GM19043 (cell line): Measurements from ENCODE around the gene ZNF652.
"Not testable (repeated sequence)": the region's sequence is repeated elsewhere in the genome, so short reads cannot be mapped to it uniquely, and the experiment has no call there.

Source experiments
- ATAC-seq: cut with Tn5 transposase; IDR thresholded peaks from one replicate; pipeline ENCODE4 v1.9.1; 2021; ENCODE audit warnings: low read depth; ENCODE audit not compliant: unreplicated experiment

Gene ZNF652

DNA sequence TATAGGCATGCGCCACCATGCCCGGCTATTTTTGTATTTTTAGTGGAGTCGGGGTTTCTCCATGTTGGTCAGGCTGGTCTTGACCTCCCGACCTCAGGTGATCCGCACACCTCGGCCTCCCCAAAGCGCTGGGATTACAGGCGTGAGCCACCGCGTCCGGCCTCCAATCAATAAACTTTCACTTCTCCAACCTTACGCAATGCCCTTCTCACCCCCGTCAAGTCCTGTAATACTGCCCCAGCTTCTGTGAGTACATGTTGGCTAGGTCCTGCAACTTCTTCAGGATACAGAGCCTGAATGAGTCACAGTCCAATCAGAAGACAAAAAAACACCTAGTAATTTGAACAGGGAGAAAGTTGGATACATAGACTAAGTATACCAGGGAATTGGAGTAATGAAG is 84.4 kb downstream of the ZNF652 start:
- ATAC-seq: no peak

GRCh38 chr17:49275981-49276380 is 86.1 kb downstream of the ZNF652 start:
- not testable (repeated sequence) for ATAC-seq

DNA sequence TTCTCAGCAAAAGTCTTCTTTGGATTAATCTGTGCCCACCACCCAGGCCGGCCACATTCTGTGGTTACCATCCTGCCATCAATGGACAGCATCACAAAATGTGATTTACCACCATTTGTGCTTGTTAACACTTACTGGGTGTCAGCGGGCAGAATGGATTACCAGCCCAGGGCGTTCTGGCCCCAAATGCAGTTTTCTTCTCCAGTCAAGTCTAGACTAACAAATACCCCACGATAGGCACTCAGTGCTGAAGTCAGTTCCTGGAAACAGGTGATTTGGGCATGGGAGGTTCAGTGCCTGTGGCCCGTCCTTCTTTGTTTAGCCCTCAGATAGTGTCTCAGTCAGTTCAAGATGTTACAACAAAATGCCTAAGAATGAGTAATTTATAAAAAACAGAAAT is 92.7 kb downstream of the ZNF652 start:
- no peak for ATAC-seq

GRCh38 chr17:49267912-49268311 is 94.1 kb downstream of the ZNF652 start:
- no peak for ATAC-seq

DNA sequence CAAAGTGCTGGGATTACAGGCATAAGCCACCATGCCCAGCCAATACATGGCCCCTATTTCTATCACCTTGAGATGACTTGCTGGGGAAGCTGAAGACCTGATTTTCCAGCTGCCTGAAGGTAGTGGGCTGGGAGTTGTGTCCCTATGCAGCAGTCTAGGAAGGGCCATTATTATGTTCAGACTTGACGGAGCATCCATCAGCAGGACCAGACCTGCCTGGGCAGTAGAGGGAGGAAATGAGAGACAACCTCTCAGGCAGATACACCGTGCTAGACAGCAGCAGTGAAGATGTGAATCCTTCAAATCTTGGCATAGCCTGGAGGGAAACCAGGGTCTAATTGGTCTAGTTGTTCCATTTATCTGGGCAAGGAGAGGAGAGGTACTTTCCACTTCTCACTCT is 95.8 kb downstream of the ZNF652 start:
- ATAC-seq: no peak

- not testable (repeated sequence) for ATAC-seq
Measured at GRCh38 chr17:49261540-49261939, 100.5 kb downstream of the ZNF652 start.

DNA sequence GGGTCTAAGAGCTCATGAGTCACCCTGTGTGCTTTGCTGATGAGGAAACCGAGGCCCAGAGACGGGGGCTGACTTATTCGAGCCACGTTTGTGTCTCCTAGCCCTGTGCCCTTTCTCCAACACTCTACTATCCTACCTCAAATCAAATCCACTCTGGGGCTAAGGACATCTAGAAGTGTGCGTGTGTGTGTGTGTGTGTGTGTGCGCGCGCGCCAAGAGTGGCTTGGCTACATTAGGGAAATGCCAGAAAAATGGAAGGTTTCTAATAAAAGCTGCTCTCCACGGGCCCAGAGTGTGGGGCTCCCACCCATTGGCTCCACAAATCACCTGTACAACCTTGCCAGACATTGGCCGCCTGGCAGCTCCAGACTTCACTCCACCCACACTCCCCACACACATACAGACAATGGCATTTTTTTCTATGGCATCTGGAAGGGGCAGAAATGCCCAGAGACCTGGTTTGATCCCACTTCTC is 101.2 kb downstream of the ZNF652 start:
- ATAC-seq: no peak

- no peak for ATAC-seq
Measured at GRCh38 chr17:49260011-49260816, 101.8 kb downstream of the ZNF652 start.

DNA sequence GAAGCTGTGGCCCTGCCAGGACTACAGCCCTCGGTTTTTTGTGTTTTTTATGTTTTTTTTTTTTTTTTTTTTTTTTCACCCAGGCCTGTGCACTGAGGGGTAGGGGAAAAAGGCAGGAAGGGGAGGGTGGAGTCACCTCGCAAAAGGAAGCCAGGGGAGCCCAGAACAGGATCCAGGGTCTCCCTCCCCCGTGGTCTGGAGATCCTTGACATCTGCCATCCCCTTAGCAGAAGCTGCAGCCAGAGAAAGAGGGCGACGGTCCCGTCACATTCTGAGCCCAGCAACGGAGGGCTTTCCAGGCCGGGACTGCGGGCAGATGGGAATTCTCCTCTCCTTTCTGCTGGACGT is 102.4 kb downstream of the ZNF652 start:
- ATAC-seq: no peak

DNA sequence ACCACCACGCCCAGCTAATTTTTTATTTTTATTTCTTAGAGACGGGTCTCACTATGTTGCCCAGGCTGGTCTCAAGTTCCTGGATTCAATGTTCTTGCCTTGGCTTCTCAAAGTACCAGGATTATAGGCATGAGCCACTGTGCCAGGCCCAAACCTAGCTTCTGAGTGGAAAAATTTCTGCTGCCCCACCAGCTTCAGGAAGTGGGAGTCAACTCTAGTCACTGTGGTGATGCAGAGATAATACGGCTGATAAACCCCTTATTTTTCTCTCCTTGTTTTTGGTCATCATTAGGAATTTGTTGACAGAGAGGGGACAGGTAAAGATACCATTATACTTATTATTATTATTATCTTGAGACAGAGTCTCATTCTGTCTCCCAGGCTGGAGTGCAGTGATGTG is 103.7 kb downstream of the ZNF652 start:
- no peak for ATAC-seq

GRCh38 chr17:49255125-49255524 is 106.9 kb downstream of the ZNF652 start:
- ATAC-seq: no peak

GRCh38 chr17:49254066-49254465 is 108.0 kb downstream of the ZNF652 start:
- ATAC-seq: no peak

DNA sequence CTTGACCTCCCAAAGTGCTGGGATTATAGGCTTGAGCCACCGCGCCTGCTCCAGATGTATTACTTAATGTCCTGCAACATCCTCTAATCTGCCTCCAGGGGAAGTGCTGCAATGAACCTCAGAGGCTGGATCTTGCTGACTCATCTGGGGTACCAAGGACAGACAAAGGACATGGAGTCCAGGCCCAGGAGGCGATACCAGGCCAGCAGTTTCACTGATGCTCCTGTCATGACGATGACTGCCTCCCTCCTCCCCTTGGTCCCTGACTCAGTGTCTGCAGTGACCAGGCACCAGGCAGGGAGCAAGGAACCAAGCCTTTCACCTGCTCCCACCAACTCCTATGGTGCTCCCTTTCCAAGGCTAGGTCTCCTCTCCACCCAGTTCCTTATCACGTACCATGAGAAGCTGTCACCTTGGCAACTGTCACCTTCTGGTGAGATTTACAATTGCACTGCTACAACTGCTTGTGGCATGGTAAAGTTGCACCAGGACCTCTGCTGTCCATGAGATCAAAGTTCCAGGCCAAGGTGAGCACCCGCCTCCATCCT is 109.8 kb downstream of the ZNF652 start:
- ATAC-seq: no peak

DNA sequence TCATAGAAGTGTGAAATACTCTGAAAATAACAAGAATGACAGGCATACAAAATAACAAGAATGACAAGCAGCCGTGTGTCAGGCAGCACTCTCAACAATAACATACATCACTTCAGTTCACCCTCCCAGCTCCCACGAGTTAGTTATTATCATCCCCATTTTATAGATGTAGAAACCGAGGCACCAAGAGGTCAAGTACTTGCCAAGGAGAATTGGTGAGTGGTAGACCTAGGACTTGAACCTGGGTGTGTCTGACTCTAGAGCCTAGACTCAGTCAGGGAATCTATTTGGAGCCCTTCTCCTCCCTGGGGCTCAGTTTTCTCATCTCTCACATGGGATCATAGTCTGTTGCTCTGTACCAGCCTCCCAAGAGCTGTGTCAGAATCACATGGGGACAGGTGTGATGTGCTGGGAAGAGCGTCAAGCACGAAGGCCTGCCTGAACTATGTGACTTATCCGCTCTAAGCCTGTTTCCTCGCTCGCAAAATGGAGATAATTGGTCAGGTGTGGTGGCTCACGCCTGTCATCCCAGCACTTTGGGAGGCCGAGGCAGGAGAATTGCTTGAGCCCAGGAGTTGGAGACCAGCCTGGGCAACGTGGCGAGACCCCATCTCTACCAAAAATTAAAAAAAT is 112.0 kb downstream of the ZNF652 start:
- ATAC-seq: no peak

DNA sequence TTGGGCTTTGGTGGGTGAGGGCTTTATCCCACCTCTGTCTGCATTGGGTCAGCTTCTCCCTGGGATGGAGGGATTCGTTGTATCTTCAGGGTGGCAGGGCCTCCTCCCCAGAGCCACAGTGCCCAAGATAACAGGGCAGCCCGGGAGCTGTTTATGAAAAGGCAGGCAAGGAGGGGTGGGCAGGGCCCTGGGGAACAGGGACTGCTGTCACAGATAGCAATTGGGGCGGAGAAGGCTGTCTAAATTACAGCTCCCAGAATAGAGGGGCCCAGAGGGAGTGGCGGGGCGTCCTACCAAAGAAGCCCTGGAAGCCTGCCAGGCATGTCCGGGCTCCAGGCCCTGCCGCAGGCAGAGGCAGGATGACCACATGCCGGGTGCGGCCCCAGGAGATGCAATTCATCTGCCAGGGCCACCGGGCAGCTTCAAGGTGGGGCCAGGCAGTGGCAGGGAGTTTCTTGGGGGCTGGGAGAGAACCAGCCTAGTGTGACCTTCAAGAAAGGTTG is 112.7 kb downstream of the ZNF652 start:
- no peak for ATAC-seq

DNA sequence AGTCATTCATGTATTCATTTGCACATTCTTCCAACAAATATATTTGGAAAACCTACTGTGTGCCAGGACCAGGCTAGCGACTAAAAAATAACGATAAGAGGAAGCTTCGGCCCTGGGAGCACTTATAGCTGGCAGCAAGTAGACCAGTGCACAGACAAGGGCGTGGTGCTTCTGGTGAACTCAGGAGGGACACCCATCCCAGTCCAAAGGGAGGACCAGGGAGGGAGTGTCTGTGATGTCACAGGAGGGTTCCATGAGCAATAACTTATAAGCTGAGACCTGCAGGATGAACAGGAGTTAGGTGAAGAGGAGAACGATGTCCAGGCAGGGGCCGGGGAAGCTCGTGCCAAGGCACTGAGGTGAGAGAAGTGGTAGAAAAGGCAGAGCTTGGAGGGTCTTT is 114.1 kb downstream of the ZNF652 start:
- no peak for ATAC-seq

DNA sequence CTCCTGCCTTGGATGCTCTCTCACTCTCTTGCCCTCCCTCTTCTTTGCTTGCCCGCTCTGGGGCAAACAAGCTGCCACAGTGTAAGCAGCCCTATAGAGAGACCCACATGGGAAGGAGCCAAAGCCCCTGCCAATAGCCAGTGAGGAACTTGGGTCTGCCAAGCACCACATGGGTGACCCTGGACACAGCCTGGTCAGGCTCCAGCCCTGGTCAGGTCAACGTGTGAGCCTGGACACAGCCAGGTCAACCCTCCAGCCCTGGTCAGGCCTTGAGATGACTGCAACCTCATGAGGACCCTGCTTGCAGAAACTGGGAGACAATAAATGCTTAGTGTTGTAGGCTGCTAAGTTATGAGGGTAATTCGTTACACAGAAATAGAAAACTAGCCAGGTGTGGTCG is 117.2 kb downstream of the ZNF652 start:
- no peak for ATAC-seq
